Measurements from ENCODE around the gene GPR55.

GPR55 gene

DNA sequence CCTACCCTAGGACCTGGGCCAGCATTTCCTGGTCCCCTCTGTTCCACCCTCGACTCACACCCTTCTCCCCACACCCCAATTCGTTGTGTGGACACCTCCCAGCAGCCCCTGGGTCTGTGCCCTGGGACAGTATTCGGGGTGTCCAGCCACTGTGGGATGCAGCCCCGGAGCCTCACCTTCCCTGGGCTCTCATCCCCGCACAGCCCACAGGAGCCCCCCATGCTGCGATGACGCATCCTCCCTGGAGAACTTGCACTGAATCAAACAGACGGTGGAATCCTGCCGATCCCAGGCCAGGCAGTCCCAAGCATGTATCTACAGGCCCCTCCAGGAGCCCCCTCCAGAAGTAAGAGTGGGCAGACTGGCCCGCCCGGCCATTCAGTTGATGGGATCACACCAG, 50.6 kb downstream of the GPR55 start:
- Histone ChIP-seq H3K4me3 (ENCODE audit: low read depth, low read length, poor library complexity, severe bottlenecking) (no peak overlapping the region), H4K20me1 (ENCODE audit: insufficient read depth, low read length) (no peaks in the 10 kb centered on the region), H3K79me2 (ENCODE audit: insufficient read depth, low read length) (no peaks in the 10 kb centered on the region)

GRCh38 chr2:230873661-230874401, 51.2 kb downstream of the GPR55 start:
- no peaks in the 10 kb centered on the region for H3K36me3 ChIP-seq (ENCODE audit: insufficient read depth, low read length)
- no peaks in the 10 kb centered on the region for H4K20me1 ChIP-seq (ENCODE audit: insufficient read depth, low read length)
- no peak overlapping the region for H3K4me2 ChIP-seq (ENCODE audit: low read length)
- H3K79me2 ChIP-seq (ENCODE audit: insufficient read depth, low read length) = no peaks in the 10 kb centered on the region
- no peak for TF ChIP-seq EZH2 (IDR thresholded peaks at IDR 0.05; ENCODE audit: borderline replicate concordance, low read length)
- TF ChIP-seq, protein P1, sequence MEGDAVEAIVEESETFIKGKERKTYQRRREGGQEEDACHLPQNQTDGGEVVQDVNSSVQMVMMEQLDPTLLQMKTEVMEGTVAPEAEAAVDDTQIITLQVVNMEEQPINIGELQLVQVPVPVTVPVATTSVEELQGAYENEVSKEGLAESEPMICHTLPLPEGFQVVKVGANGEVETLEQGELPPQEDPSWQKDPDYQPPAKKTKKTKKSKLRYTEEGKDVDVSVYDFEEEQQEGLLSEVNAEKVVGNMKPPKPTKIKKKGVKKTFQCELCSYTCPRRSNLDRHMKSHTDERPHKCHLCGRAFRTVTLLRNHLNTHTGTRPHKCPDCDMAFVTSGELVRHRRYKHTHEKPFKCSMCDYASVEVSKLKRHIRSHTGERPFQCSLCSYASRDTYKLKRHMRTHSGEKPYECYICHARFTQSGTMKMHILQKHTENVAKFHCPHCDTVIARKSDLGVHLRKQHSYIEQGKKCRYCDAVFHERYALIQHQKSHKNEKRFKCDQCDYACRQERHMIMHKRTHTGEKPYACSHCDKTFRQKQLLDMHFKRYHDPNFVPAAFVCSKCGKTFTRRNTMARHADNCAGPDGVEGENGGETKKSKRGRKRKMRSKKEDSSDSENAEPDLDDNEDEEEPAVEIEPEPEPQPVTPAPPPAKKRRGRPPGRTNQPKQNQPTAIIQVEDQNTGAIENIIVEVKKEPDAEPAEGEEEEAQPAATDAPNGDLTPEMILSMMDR (IDR thresholded peaks at IDR 0.05; ENCODE audit: low read length) = no peak
- no peak overlapping the region for H2AFZ ChIP-seq (ENCODE audit: low read length)
- no peaks in the 10 kb centered on the region for H3F3A ChIP-seq (ENCODE audit: insufficient read depth, low read length)
- H3K9me3 ChIP-seq (ENCODE audit: low read length) = no peaks in the 10 kb centered on the region
- H3K9me2 ChIP-seq (ENCODE audit: low read depth, low read length) = no peaks in the 10 kb centered on the region
- H3K4me3 ChIP-seq (ENCODE audit: low read depth, low read length, poor library complexity, severe bottlenecking) = no peak overlapping the region
- H3K27me3 ChIP-seq (ENCODE audit: insufficient read depth, low read length) = no peaks in the 10 kb centered on the region
- peaks cover 22% of the 10 kb centered on the region for H3K4me1 ChIP-seq (ENCODE audit: insufficient read depth, low read length, severe bottlenecking)
- H3K9ac ChIP-seq (ENCODE audit: low read length) = no peak overlapping the region
- H3K27ac ChIP-seq (ENCODE audit: low read depth, low read length, poor library complexity, severe bottlenecking) = no peak overlapping the region

More for the DNA sequence above, 50.6 kb downstream of the GPR55 start:
- Histone ChIP-seq H3K36me3 (ENCODE audit: insufficient read depth, low read length) (no peaks in the 10 kb centered on the region), H3K9me2 (ENCODE audit: low read depth, low read length) (no peaks in the 10 kb centered on the region), H2AFZ (ENCODE audit: low read length) (no peak overlapping the region), H3K4me1 (ENCODE audit: insufficient read depth, low read length, severe bottlenecking) (peaks cover 22% of the 10 kb centered on the region), H3K9me3 (ENCODE audit: low read length) (no peaks in the 10 kb centered on the region), H3K9ac (ENCODE audit: low read length) (no peak overlapping the region), H3K27me3 (ENCODE audit: insufficient read depth, low read length) (no peaks in the 10 kb centered on the region), H3K4me2 (ENCODE audit: low read length) (no peak overlapping the region), H3F3A (ENCODE audit: insufficient read depth, low read length) (no peaks in the 10 kb centered on the region), H3K27ac (ENCODE audit: low read depth, low read length, poor library complexity, severe bottlenecking) (no peak overlapping the region)
- TF ChIP-seq, protein P1 (IDR thresholded peaks at IDR 0.05; ENCODE audit: low read length) = no peak
- TF ChIP-seq EZH2 (IDR thresholded peaks at IDR 0.05; ENCODE audit: borderline replicate concordance, low read length) = no peak

DNA sequence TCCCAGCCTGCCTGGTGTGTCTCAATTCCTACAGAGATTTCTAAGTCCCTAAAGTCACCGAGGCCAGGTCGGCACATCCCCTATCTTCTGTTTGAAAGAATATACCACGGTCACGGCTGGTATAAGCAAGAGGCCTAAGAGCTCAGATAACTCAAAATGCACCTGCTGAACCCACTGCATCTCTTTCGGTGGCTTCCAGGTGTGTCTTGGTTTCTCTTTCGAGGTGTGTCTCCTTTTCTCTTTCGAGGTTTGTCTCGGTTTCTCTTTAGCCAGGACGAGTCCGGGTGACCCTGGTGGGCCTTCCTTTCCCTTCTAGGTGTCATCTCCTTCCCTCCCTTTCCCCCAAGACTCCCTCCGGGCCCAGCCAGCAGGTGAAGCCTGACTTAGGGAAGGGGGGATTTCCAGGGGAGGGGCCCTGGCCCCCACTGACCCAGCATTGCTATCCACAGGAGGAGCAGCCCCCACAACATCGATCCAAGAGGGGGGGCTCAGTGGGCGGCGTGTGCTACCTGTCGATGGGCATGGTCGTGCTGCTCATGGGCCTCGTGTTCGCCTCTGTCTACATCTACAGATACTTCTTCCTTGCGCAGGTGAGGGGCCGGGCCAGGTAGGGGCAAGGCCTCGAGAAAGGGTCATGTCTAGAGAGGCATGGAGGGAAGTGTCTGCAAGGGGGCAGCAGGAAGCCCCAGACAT, 51.9 kb downstream of the GPR55 start:
- Histone ChIP-seq H3K4me2 (ENCODE audit: low read length) (no peak overlapping the region), H3K9me3 (ENCODE audit: low read length) (no peaks in the 10 kb centered on the region), H3K79me2 (ENCODE audit: insufficient read depth, low read length) (no peaks in the 10 kb centered on the region), H2AFZ (ENCODE audit: low read length) (no peak overlapping the region), H3K9me2 (ENCODE audit: low read depth, low read length) (no peaks in the 10 kb centered on the region), H3K27ac (ENCODE audit: low read depth, low read length, poor library complexity, severe bottlenecking) (no peak overlapping the region), H3F3A (ENCODE audit: insufficient read depth, low read length) (no peaks in the 10 kb centered on the region), H3K27me3 (ENCODE audit: insufficient read depth, low read length) (no peaks in the 10 kb centered on the region), H3K4me1 (ENCODE audit: insufficient read depth, low read length, severe bottlenecking) (peaks cover 18% of the 10 kb centered on the region), H4K20me1 (ENCODE audit: insufficient read depth, low read length) (no peaks in the 10 kb centered on the region), H3K9ac (ENCODE audit: low read length) (no peak overlapping the region), H3K4me3 (ENCODE audit: low read depth, low read length, poor library complexity, severe bottlenecking) (no peak overlapping the region), H3K36me3 (ENCODE audit: insufficient read depth, low read length) (no peaks in the 10 kb centered on the region)
- TF ChIP-seq, protein P1 (IDR thresholded peaks at IDR 0.05; ENCODE audit: low read length) = no peak
